Fibroblast of skin of scalp (primary cell): ENCODE results near the gene SLC6A13.

Experiments
- DNase-seq: peaks from one replicate; pipeline ENCODE4 v3.0.0-alpha.2; 2013

SLC6A13 gene

DNA sequence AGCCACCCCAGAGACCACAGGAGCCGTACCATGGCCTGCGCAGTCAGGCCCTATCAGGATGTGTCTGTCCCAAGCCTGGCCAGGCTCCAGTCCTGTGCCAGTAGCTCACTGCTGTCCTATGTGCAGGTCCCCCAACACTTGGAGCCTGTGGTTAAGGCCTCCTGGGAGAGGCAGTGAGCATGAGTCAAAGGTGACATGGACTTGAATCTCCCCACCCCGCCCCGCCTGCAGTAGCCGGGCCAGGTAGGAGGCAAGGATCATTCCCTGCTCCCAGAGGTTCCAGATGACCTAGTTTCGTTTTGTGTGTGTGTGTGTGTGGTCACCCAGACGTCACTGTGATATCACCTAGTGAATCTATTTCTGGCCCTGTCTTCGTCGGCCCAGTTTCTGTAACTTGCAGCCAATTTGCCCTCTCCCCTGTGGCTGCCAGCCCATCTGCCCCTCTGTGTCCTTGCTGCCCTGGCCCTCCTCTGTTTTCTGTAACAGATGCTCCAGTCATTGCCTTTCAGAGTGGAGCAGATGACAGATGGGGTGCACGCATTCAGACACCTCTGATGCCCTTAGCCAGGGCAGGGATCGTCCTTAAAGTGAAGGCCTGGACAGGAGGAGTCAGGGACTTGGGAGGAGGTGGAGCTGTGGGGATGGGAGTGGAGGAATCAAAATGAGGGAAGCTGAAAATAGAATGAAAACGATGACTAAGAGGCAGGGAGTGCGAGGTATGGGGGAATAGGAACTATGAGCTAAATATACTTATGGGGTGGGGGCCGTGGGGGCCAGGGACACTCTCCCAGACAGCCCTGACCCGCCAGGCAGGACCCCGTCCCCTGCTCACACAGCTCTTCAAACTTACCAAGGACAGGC, 86.1 kb downstream of the SLC6A13 start:
- DNase-seq = peak; percentile 74

DNA sequence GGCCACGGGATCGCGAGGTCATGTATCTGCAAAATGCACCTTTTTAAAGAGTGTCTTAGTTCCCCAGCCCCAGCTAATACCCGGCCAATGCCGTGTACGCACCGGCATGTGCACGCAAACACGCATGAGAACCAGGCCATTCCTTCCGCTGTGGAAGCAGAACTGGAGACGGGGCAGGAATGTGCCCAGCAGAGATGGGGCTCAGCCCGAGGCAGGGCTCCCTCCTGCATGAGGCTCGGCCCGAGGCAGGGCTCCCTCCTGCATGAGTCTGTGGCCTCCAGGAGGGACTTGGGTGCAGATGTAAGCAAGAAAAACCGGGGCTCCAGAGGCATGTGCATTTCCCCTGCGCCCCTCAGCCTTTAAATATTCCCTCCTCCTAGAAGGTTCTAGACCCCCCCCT, 86.9 kb downstream of the SLC6A13 start:
- DNase-seq = no peak

DNA sequence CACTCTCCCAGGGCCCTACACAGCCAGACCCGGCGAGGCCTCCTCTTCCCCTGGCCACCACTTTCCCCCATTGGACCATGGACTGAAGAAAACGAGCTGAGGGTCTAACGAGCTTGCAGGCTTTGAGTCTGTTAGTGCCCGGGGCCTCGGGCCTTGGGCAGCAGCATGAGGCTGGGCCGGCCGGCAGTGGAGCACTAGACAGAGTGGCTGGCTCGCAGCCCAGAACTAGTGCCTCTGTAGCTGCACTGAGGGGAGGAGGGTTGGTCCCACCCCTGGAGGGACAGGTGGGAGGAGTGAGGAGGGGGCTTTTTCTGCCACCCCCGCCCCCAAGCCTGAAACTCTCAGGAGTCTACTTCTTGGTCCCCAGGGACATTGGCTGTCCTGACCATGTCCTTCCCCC, 87.4 kb downstream of the SLC6A13 start:
- no peak for DNase-seq

DNA sequence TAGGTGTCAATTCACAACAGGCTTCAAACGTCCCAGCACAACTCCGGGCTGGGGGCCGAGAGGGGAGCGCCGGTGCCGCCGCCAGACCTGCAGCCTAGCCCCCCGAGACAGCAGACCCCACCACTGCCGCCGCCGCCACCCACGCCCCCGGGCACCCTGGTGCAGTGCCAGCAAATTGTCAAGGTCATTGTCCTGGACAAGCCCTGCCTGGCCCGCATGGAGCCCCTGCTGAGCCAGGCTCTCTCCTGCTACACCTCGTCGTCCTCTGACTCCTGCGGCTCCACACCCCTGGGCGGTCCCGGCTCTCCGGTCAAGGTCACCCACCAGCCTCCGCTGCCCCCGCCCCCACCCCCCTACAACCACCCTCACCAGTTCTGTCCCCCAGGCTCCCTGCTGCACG, 88.0 kb downstream of the SLC6A13 start:
- no peak for DNase-seq

DNA sequence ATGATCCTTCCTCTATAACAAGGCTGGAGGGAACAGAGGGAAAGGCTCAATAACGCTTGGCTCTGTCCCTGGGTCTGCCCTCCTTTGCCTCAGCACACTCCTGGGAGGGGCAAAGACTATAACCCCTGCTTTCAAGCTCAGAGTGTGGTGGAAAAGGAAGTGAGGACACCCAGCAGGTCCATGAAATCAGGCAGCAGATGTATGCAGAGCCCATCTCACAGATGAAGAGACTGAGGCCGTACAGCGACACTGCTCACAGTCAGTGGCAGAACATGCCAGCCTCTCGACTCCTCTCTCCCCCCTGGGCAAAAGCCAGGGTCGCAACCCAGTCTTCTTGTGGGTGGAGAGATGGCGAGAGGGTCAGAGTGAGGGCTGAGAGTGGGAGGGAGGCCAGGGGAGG, 88.5 kb downstream of the SLC6A13 start:
- no peak for DNase-seq

DNA sequence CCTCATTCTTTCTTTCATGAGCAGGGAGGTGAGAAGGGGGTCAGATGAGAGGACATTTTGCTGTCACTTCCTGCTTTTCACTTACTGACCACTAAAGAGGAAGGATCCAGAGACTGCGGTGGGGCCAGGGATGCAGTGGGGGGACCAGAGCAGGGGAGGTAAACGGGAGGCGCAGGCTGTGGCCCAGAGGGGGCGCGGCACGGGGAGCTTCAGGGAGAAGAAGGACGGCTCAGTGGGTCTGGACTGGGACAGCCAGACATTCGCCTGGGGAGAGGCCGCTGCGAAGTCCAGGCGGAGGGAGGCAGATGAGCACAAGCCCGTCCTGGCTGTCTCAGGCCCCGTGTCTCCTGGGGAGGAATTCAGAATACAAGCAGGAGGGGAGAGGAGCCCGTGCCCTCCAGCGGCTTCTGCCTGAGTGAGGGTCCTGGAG, 89.9 kb downstream of the SLC6A13 start:
- no peak for DNase-seq

DNA sequence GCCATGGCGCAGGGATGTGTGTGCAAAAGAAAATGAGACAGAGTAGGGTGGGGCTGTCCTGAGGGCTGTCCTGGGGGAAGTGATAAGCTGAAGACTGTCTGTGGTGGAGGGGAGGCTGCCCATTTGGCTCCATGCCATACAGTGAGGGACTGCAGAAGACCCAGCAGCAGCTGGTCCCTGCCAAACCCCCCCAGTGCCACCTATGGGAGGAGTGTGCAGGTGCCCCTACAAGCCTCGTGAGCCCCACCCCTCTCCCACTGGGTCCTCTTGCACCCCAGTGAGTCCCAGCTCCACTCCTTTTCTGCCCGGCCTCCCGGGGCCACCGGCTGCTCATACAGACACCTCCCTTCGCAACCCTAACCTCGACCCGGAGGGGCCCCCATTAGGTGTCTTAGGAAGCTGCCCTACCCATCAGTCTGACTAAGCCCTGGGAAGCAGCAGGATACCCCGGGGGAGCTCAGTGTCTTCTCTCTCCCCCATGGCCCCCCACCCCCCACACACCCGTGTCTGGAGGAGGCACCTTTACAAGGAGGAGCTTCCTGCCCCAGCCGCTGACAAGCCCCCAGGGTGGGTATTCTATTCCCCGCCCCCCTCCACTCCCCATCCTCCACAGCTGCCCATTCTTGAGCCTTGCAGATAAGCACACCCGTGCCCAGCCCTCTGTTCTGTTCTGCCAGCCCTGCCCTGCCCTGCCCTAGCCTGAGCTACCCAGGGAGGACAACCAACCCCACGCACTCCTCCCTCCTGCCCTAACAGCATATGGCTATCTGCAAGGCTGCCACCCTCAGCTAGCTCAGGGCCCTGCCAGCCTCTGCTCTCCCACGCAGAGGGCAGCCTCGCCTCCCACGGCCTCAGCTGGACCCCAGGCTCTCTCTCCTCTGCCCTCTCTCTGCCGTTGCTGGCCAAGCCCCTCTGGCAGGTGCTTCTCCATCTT, 90.6 kb downstream of the SLC6A13 start:
- no peak for DNase-seq

DNA sequence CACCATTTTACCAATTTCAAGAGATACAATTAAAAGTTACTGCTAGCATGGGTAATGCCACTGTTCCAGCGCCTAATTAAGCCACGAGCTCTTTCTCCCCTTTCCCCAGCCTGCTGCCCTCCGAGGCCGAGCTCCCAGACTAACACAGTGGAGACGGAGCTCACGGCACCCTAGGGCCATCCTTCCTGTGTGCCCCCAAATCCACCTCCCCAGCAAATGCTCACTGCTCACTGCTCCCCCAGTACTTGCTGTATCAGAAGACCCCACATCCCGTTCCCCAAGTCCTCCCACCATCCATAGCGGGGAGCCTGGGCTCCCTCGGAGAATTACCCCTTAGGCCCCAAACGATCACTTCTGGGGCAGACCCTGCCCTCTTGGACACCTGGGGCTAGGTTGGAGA, 91.4 kb downstream of the SLC6A13 start:
- DNase-seq = no peak
